WTC11 (cell line): ENCODE measurements around the gene FZD7.

Experiments
- CBFB ChIP-seq: sonication (generic); formaldehyde crosslinking; IDR thresholded peaks from 2 replicates; pipeline ENCODE4 v1.8.1; 2022; ENCODE audit warnings: mild to moderate bottlenecking, low read depth, missing genetic modification reagents
- E2F5 ChIP-seq: sonication (generic); formaldehyde crosslinking; IDR thresholded peaks from 2 replicates; pipeline ENCODE4 v1.8.1; 2022; ENCODE audit warnings: mild to moderate bottlenecking, moderate library complexity, missing genetic modification reagents
- NR1H2 ChIP-seq: sonication (generic); formaldehyde crosslinking; IDR thresholded peaks from 2 replicates; pipeline ENCODE4 v1.9.0; 2021; ENCODE audit warnings: mild to moderate bottlenecking, moderate library complexity, missing genetic modification reagents
- USF1 ChIP-seq: sonication (generic); formaldehyde crosslinking; IDR thresholded peaks from 2 replicates; pipeline ENCODE4 v1.8.0; 2022; ENCODE audit warnings: mild to moderate bottlenecking, missing genetic modification reagents
- ZNF671 ChIP-seq: fragments of 250-450 bp; sonication (Bioruptor Pico); IDR thresholded peaks from 2 replicates; pipeline ENCODE4 v1.8.0; 2021; ENCODE audit warnings: mild to moderate bottlenecking
- TF ChIP-seq, protein P1 (sequence below): fragments of 200-600 bp; IDR thresholded peaks from 2 replicates; pipeline ENCODE4 v1.8.0; 2022; ENCODE audit warnings: antibody characterized with exemption
- TF ChIP-seq, protein P2 (sequence below): sonication (generic); formaldehyde crosslinking; IDR thresholded peaks from 2 replicates; pipeline ENCODE4 v1.8.1; 2023; ENCODE audit warnings: mild to moderate bottlenecking, missing genetic modification reagents, borderline replicate concordance
- TF ChIP-seq, protein P3 (sequence below): sonication (generic); formaldehyde crosslinking; IDR thresholded peaks from 2 replicates; pipeline ENCODE4 v1.8.0; 2022; ENCODE audit warnings: mild to moderate bottlenecking, missing genetic modification reagents

DNA sequence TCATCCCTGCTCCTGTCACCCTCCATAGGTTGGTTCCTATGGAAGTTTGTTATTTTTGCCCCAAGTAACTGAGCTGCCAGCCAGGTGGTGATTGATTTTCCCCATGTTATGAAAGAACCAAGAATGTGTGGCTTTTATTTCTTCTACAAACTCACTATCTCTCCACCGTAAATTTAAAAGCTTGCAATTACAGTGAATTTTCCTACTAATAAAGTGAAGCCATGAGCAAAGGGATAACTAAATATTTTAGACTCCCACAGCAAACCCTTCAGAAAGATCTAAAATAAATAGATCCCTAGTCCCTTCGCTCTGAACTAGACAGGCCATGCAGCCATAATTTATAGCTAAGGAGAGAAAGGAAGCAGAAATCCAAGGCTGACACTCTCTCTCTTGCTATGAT lies 33.2 kb downstream of the FZD7 start:
- no peak for TF ChIP-seq USF1 (CRISPR knock-in tag)
- TF ChIP-seq, protein P1, sequence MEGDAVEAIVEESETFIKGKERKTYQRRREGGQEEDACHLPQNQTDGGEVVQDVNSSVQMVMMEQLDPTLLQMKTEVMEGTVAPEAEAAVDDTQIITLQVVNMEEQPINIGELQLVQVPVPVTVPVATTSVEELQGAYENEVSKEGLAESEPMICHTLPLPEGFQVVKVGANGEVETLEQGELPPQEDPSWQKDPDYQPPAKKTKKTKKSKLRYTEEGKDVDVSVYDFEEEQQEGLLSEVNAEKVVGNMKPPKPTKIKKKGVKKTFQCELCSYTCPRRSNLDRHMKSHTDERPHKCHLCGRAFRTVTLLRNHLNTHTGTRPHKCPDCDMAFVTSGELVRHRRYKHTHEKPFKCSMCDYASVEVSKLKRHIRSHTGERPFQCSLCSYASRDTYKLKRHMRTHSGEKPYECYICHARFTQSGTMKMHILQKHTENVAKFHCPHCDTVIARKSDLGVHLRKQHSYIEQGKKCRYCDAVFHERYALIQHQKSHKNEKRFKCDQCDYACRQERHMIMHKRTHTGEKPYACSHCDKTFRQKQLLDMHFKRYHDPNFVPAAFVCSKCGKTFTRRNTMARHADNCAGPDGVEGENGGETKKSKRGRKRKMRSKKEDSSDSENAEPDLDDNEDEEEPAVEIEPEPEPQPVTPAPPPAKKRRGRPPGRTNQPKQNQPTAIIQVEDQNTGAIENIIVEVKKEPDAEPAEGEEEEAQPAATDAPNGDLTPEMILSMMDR = no peak
- no peak for TF ChIP-seq NR1H2
- TF ChIP-seq, protein P2, sequence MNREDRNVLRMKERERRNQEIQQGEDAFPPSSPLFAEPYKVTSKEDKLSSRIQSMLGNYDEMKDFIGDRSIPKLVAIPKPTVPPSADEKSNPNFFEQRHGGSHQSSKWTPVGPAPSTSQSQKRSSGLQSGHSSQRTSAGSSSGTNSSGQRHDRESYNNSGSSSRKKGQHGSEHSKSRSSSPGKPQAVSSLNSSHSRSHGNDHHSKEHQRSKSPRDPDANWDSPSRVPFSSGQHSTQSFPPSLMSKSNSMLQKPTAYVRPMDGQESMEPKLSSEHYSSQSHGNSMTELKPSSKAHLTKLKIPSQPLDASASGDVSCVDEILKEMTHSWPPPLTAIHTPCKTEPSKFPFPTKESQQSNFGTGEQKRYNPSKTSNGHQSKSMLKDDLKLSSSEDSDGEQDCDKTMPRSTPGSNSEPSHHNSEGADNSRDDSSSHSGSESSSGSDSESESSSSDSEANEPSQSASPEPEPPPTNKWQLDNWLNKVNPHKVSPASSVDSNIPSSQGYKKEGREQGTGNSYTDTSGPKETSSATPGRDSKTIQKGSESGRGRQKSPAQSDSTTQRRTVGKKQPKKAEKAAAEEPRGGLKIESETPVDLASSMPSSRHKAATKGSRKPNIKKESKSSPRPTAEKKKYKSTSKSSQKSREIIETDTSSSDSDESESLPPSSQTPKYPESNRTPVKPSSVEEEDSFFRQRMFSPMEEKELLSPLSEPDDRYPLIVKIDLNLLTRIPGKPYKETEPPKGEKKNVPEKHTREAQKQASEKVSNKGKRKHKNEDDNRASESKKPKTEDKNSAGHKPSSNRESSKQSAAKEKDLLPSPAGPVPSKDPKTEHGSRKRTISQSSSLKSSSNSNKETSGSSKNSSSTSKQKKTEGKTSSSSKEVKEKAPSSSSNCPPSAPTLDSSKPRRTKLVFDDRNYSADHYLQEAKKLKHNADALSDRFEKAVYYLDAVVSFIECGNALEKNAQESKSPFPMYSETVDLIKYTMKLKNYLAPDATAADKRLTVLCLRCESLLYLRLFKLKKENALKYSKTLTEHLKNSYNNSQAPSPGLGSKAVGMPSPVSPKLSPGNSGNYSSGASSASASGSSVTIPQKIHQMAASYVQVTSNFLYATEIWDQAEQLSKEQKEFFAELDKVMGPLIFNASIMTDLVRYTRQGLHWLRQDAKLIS = no peak
- TF ChIP-seq ZNF671 = no peak
- TF ChIP-seq E2F5 (CRISPR knock-in tag) = no peak
- TF ChIP-seq, protein P3, sequence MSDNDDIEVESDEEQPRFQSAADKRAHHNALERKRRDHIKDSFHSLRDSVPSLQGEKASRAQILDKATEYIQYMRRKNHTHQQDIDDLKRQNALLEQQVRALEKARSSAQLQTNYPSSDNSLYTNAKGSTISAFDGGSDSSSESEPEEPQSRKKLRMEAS (CRISPR knock-in tag) = no peak
- no peak for TF ChIP-seq CBFB
